Measurements from ENCODE around the gene CREBBP.

DNA sequence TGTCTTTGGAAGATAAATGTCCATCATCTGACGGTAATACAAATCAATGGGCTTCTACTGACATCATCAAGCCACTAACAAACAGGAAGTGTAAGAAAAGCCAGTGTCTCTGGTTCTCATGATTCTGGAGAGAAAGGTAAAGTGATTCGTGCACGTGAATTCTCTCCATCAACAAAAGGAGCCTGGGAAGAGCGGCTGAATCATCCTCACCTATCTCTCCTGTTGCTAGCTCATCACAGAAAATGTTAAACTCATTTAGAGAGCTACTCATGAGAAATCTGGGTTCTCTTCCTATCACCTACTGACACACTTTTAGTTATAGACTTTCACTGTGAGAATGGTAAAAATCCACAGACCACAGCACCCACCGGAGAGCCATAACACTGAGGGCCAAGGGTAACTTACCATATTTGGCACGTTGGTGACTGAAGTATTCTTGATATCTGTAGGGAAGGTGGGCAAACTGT, 70.3 kb downstream of the CREBBP start:
- TF ChIP-seq, protein P1, sequence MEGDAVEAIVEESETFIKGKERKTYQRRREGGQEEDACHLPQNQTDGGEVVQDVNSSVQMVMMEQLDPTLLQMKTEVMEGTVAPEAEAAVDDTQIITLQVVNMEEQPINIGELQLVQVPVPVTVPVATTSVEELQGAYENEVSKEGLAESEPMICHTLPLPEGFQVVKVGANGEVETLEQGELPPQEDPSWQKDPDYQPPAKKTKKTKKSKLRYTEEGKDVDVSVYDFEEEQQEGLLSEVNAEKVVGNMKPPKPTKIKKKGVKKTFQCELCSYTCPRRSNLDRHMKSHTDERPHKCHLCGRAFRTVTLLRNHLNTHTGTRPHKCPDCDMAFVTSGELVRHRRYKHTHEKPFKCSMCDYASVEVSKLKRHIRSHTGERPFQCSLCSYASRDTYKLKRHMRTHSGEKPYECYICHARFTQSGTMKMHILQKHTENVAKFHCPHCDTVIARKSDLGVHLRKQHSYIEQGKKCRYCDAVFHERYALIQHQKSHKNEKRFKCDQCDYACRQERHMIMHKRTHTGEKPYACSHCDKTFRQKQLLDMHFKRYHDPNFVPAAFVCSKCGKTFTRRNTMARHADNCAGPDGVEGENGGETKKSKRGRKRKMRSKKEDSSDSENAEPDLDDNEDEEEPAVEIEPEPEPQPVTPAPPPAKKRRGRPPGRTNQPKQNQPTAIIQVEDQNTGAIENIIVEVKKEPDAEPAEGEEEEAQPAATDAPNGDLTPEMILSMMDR (IDR thresholded peaks at IDR 0.05), result no peak
- TF ChIP-seq POLR2A (IDR thresholded peaks at IDR 0.05), result no peak
